ENCODE measurements around the gene CBX3.

- TF ChIP-seq CTCF (conservative IDR thresholded peaks at IDR 0.05 in 1 of 2, IDR thresholded peaks at IDR 0.05 in 1 of 2; ENCODE audit: low read depth in 1 of 2, low read length in 2 of 2) (no peak), EZH2 (IDR thresholded peaks at IDR 0.05; ENCODE audit: low read length, missing control alignments) (no peak)
Measured at GRCh38 chr7:26200444-26201246, 900 bp upstream of the CBX3 start, which contains the start of gene HNRNPA2B1.

Data from fibroblast of lung (primary cell).